GM15510 (cell line): Measurements from ENCODE around the gene AP1M1.
A peak's percentile ranks its signal among the peaks of the same experiment; 100 is the strongest.

ENCODE experiments used
- POLR2A ChIP-seq: IDR thresholded peaks from 3 replicates; pipeline ENCODE4 v1.6.1; 2011; ENCODE audit warnings: borderline replicate concordance; ENCODE audit not compliant: insufficient read length; ENCODE audit errors: extremely low read depth

The AP1M1 gene

DNA sequence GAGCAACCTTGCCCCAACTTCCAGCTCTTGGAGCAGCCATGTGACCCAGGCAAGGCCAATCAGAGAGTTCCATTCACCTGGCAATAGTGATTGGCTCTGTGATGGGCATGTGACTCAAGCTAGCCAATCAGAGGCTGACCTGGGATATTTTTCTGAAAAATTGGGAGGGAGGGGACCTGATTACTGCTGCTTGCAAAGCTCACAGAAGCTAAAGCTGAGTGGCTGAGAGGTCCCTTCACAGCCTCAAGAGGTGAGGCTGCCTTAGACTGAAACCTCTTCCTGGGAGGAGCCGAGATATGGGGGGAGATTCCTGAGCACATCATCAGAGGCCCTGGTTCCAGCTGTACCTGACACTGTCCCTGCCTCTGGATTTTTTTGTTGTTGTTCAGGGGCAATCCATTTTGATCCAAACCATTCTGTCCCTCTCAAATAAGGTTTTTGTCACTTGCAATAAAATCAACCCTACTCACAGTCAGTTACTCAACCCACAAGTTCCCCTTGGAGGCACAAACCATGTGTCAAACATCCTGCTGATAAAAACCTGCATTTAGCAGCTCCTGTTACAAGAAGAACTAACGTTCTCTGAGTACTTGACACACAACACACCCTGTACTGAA lies 29.1 kb upstream of the AP1M1 start:
- TF ChIP-seq POLR2A = no peak

DNA sequence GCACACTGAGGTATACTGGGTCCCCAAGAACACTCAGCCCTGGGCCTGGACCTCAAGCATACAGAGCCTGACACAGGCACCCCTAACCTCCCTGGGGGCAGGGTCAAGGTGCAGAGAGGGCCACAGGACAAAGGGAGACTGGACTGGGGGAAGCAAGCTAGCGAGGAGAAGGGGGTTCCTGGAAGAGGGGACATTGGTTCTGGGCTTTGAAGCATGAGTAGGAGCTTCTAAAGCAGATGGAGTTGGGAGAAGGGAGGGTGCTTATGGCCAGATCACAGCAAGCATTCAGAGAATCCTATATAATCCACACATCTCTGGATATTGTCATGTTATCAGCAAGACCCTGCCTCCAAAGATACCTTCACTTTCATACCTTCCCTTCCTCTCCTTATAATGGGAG lies 27.6 kb upstream of the AP1M1 start:
- no peak for TF ChIP-seq POLR2A

GRCh38 chr19:16175954-16176353 lies 21.8 kb upstream of the AP1M1 start:
- no peak for TF ChIP-seq POLR2A

DNA sequence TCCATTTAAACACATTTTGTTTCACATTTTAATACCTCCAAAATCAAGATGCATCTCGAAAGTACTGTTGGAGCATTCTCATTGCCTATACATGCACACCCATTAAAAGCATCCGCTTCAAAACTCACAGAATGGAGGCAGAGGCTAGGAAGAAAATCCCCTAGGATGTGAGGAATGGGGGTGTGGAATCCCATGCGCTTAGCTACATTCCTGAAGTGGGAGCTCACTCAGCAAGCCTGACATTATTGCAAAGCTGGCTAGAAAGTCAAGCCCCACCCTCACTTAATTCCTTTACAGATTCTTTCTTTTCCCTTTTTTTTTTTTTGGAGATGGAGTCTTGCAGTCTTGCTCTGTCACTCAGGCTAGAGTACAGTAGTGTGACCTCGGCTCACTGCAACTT lies 17.1 kb upstream of the AP1M1 start:
- TF ChIP-seq POLR2A = no peak

DNA sequence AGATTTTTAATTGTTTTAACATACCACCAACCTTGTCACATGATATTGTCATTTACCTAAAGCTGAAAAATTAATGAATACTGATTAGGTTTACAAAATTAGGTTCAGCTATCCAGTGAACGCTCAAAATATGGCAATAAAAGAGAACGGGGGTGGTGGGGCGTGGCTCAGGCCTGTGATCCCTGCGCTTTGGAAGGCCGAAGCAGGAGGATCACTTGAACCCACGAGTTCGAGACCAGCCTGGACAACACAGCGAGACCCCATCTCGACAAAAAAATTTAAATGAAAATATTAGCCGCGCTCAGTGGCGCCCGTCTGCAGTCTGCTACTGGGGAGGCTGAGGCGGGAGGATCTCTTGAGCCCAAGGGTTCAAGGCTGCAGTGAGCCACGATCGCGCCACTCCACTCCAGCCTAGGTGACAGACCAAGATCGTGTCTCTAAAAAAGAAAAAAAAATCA lies 13.0 kb upstream of the AP1M1 start:
- no peak for TF ChIP-seq POLR2A

DNA sequence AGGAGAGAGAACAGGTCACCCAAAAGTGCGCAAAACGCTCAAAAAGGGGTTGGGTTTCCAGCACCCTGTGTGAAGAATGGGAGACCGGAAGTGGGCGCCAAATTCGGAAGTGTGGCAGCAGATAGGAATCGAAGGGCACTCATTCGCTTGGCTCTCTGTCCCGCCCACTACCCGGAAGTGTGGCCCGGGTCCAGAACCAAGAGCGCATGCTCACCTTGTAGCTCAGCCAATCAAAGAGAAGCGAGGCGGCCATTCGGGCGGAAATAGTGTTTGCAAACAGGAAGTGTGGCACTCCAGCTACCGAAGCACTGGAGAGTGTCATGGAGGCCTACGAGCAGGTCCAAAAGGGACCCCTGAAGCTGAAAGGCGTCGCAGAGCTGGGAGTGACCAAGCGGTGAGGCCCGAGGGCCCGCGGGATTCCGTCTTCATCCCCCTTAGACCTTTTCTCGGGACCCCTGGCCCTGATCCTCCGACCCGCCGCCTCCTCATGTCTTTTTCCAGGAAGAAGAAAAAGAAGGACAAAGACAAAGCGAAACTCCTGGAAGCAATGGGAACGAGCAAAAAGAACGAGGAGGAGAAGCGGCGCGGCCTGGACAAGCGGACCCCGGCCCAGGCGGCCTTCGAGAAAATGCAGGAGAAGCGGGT lies 12.5 kb upstream of the AP1M1 start, which contains the start of gene FAM32A:
Gene FAM32A (plus strand): TSS at position 288 of the 645 bp plus-strand sequence. CDS start 33 bp downstream, at position 321.
- peak; percentile 71 for TF ChIP-seq POLR2A

GRCh38 chr19:16185768-16186123 lies 12.0 kb upstream of the AP1M1 start:
- no peak for TF ChIP-seq POLR2A

DNA sequence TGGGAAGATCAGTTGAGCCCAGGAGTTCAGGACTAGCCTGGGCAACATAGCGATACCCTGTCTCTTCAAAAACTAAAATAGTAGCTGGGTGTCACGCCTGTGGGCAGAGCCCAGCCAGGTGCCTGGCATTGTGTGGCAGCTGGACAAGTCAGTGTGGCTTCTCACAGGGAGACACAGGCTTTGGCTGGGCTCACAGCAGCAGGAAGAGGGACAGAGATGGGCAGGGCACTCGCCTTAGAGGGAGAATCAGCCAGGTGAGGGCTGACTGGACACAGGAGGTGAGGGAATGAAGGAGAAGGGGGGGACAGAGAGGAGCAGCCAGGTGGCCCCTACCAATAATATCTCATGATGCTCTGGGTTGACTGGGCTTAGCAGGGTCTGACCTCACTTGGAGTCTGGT lies 9.2 kb upstream of the AP1M1 start:
- TF ChIP-seq POLR2A = no peak

DNA sequence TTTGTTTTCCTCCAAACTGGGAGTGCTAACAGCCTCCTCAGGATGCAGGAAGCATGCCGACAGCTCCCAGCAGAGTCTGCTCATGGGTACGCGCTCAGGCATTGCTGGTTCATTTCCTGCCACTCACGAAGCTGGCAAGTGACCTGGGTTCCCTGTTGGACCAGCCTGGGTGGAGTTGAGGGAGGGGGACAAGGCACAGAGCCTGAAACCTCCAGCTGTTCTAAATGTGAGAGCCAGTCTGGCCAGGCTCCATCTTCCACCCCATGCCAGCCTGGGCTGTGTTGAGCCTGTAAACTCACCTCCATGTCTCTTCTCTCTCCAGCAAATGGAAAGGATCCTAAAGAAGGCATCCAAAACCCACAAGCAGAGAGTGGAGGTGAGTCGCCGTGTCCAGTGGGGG lies 7.5 kb upstream of the AP1M1 start:
- TF ChIP-seq POLR2A = no peak

DNA sequence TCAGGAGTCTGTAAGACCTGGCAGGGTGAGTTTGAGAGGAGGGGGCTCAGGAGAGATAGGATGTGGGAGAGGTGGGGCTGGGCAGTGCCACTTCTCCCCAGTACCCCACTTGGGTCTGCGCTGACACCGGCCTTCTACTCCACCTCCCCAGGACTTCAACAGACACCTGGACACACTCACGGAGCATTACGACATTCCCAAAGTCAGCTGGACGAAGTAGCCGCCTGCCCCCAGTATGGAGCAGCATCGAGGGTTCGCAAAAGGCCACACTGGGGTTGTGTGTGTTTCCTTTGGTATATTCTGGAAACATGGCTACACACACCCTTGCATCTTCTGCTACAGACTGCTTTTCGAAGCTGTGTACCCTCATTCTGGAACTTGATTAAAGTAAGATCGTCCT lies 7.0 kb upstream of the AP1M1 start:
- TF ChIP-seq POLR2A = no peak

GRCh38 chr19:16191216-16191908 lies 6.3 kb upstream of the AP1M1 start:
- no peak for TF ChIP-seq POLR2A

DNA sequence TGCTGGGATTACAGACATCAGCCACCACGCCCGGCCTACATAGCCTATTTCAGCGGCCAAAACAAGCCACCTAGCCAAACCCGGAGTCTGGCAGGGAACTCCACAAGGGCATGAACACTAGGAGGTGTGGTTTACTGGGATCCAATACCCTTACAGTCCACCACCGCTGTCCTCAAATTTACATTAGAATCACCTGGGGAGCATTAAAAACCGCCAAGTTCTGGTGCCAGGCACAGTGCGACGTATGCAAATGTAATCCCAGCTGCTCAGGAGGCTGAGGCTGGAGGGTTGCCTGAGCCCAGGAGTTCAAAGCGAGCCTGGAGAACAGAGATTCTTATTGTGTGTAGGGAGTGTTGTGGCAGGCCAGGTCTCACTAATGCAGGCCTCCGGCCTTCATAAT lies 4.2 kb upstream of the AP1M1 start:
- TF ChIP-seq POLR2A = no peak

DNA sequence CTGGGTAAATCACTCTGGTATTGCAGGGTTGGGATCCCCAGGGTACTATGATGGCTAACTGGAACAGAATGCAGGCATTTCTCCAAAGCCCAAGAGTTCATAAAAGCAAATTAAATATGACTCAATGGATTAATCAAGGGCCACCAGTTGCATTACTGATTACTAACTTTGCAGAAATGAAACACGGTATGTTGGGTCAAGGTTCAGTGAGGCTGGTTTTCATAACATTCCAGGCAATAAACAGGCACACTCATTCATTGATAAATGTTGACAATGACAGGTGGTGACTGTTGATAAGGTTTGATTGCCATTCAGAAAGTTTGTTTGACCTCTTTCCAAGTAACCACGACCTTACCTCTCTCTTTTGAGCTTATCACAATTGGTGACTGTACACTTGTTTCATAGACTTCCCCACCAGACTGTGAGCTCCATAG lies 506 bp upstream of the AP1M1 start:
- TF ChIP-seq POLR2A = no peak

DNA sequence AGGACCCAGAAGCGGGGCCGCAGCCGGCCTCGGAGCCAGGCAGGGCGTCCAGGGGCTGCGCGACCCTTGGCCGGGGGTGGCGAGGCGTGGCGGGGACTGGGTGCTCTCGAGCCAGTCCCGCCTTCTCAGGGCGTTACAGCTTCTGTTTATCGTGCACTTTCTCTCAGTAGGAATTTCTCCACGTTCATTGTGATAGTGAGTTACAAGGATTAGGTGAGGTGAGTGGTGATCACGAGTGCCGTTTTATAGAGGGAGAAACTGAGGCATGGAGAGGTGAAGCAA lies 600 bp downstream of the AP1M1 start:
- no peak for TF ChIP-seq POLR2A

GRCh38 chr19:16199275-16199932 lies 1.7 kb downstream of the AP1M1 start:
- TF ChIP-seq POLR2A = no peak
